ENCODE results near the gene SGCA. TPM values are rescaled to one million over a fixed set of nuclear protein-coding genes. Genes with fewer than 3 reads are reported as not detected.
A peak's percentile ranks its signal among the peaks of the same experiment; 100 is the strongest.

SGCA gene
- total RNA-seq, 1 donor, result not detected

GRCh38 chr17:50185631-50186471 is 20.0 kb downstream of the SGCA start:
- no peaks in the 10 kb centered on the region for H3K27me3 ChIP-seq (ENCODE audit: insufficient read depth, low read length)
- H2AFZ ChIP-seq (ENCODE audit: low read length), result no peak overlapping the region
- TF ChIP-seq CTCF (IDR thresholded peaks at IDR 0.05; ENCODE audit: extremely low read depth, low read depth, low read length), result no peak
- peak; percentile 78 for DNase-seq (ENCODE audit: insufficient read length, low spot score, missing footprints)
- no peaks in the 10 kb centered on the region for H3K9me3 ChIP-seq (ENCODE audit: low read depth, low read length)
- peak overlapping the region; percentile 97 for H3K27ac ChIP-seq (ENCODE audit: low read depth, low read length)
- H4K20me1 ChIP-seq (ENCODE audit: insufficient read depth, low read length), result peaks cover 73% of the 10 kb centered on the region
- H3K4me2 ChIP-seq (ENCODE audit: insufficient read depth, low read length), result no peak overlapping the region
- no peak overlapping the region for H3K4me3 ChIP-seq (ENCODE audit: insufficient read depth, low read length)
- H3K36me3 ChIP-seq (ENCODE audit: insufficient read depth, low read length), result peaks cover 74% of the 10 kb centered on the region
- H3K79me2 ChIP-seq (ENCODE audit: insufficient read depth, low read length), result peaks cover 8% of the 10 kb centered on the region
- peaks cover 14% of the 10 kb centered on the region for H3K4me1 ChIP-seq (ENCODE audit: insufficient read depth, low read length)

- peaks cover 18% of the 10 kb centered on the region for H3K79me2 ChIP-seq (ENCODE audit: insufficient read depth, low read length)
- no peaks in the 10 kb centered on the region for H3K9me3 ChIP-seq (ENCODE audit: low read depth, low read length)
- H2AFZ ChIP-seq (ENCODE audit: low read length), result no peak overlapping the region
- peaks cover 84% of the 10 kb centered on the region for H3K36me3 ChIP-seq (ENCODE audit: insufficient read depth, low read length)
- no peak for TF ChIP-seq CTCF (IDR thresholded peaks at IDR 0.05; ENCODE audit: extremely low read depth, low read depth, low read length)
- no peak overlapping the region for H3K4me2 ChIP-seq (ENCODE audit: insufficient read depth, low read length)
- H3K4me3 ChIP-seq (ENCODE audit: insufficient read depth, low read length), result no peak overlapping the region
- peaks cover 20% of the 10 kb centered on the region for H3K4me1 ChIP-seq (ENCODE audit: insufficient read depth, low read length)
- DNase-seq (ENCODE audit: insufficient read length, low spot score, missing footprints), result peak; percentile 90
- no peaks in the 10 kb centered on the region for H3K27me3 ChIP-seq (ENCODE audit: insufficient read depth, low read length)
- H3K27ac ChIP-seq (ENCODE audit: low read depth, low read length), result peak overlapping the region; percentile 96
- peaks cover 83% of the 10 kb centered on the region for H4K20me1 ChIP-seq (ENCODE audit: insufficient read depth, low read length)
These were observed 21.0 kb downstream of the SGCA start for GRCh38 chr17:50186661-50187393.

GRCh38 chr17:50187394-50187725 is 21.6 kb downstream of the SGCA start:
- DNase-seq (ENCODE audit: insufficient read length, low spot score, missing footprints), result no peak
- Histone ChIP-seq H3K9me3 (ENCODE audit: low read depth, low read length) (no peaks in the 10 kb centered on the region), H3K36me3 (ENCODE audit: insufficient read depth, low read length) (peaks cover 89% of the 10 kb centered on the region), H3K79me2 (ENCODE audit: insufficient read depth, low read length) (peaks cover 23% of the 10 kb centered on the region), H2AFZ (ENCODE audit: low read length) (no peak overlapping the region), H4K20me1 (ENCODE audit: insufficient read depth, low read length) (peaks cover 86% of the 10 kb centered on the region), H3K4me1 (ENCODE audit: insufficient read depth, low read length) (peaks cover 25% of the 10 kb centered on the region), H3K4me2 (ENCODE audit: insufficient read depth, low read length) (no peak overlapping the region), H3K27ac (ENCODE audit: low read depth, low read length) (peak overlapping the region; percentile 96), H3K27me3 (ENCODE audit: insufficient read depth, low read length) (no peaks in the 10 kb centered on the region), H3K4me3 (ENCODE audit: insufficient read depth, low read length) (no peak overlapping the region)
- no peak for TF ChIP-seq CTCF (IDR thresholded peaks at IDR 0.05; ENCODE audit: extremely low read depth, low read depth, low read length)

Data from osteoblast (primary cell).